Central memory CD8-positive, alpha-beta T cell (primary cell): ENCODE data around the gene KRT80.

Experiments used
- ATAC-seq: fragments of 150-1000 bp; cut with Tn5 transposase; replicated peaks from 2 replicates; pipeline ENCODE4 v1.10.0; 2022; ENCODE audit warnings: mild to moderate bottlenecking, moderate FRiP score, moderate number of reproducible peaks; ENCODE audit not compliant: poor library complexity, severe bottlenecking; ENCODE audit errors: extremely low read depth
- DNase-seq, 2 donors: peaks; one replicate each; pipeline ENCODE4 v3.0.0; 2021; ENCODE audit warnings: low spot score in 2 of 2
- H3K27ac Mint-ChIP-seq: one replicate; pipeline ENCODE4 v1.8.0; 2022; ENCODE audit warnings: low read depth, mild to moderate bottlenecking, moderate library complexity, mixed read lengths
- H3K27me3 Mint-ChIP-seq: one replicate; pipeline ENCODE4 v1.8.0; 2022; ENCODE audit warnings: mixed read lengths
- H3K36me3 Mint-ChIP-seq: one replicate; pipeline ENCODE4 v1.8.0; 2022; ENCODE audit warnings: mild to moderate bottlenecking, moderate library complexity, mixed read lengths; ENCODE audit not compliant: insufficient read depth
- H3K4me1 Mint-ChIP-seq: one replicate; pipeline ENCODE4 v1.8.0; 2022; ENCODE audit warnings: mixed read lengths
- H3K4me3 Mint-ChIP-seq: one replicate; pipeline ENCODE4 v1.8.0; 2022; ENCODE audit warnings: mild to moderate bottlenecking, moderate library complexity, mixed read lengths
- H3K9me3 Mint-ChIP-seq: one replicate; pipeline ENCODE4 v1.8.0; 2022; ENCODE audit warnings: mixed read lengths

Gene KRT80

DNA sequence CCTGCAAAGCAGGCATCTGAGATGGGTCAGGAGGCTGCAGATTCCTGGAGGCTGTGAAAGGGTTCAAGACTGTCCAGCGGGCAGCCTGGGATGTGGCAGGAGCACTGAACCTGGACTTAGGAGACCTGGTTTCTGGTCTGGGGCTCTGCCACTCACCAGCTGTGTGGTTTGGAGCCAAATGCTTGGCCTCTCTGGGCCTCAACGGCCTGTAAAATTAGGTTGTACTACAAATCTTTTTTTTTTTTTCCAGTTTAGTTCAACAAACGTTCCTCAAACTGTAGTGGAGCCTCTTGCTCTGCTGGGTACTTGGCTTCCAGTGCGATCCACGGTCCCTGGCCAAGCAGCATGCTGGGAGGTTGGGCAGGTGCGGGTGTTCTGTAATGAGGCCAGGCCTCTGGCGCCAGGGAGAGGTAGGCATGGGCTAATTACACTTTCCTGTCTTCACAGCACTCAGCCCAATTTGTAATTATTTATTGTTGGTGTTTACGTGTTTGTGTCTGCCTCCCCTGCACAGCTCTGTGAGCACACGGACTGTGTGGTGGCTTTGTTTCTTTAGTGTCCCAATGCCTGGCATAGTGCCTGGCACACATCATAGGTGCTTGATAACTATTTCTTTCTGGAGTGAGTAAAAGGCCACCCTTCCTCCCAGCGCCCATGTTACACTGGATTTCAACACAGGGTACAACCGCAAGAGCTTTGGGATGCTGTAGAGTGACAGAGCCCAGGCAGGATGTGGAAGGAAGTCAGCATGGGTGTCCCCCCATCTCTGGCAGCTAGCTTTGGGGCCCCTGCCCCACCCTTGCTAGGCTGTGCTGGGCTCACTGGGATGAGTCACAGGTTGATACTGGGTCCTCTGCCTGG is 5.8 kb upstream of the KRT80 start:
- H3K27ac Mint-ChIP-seq: no peak overlapping the region
- H3K4me1 Mint-ChIP-seq: no peaks in the 10 kb centered on the region
- no peak overlapping the region for H3K4me3 Mint-ChIP-seq
- peaks cover 2% of the 10 kb centered on the region for H3K36me3 Mint-ChIP-seq
- DNase-seq (no peak), ATAC-seq (no peak)
- peaks cover 65% of the 10 kb centered on the region for H3K27me3 Mint-ChIP-seq
- no peaks in the 10 kb centered on the region for H3K9me3 Mint-ChIP-seq

DNA sequence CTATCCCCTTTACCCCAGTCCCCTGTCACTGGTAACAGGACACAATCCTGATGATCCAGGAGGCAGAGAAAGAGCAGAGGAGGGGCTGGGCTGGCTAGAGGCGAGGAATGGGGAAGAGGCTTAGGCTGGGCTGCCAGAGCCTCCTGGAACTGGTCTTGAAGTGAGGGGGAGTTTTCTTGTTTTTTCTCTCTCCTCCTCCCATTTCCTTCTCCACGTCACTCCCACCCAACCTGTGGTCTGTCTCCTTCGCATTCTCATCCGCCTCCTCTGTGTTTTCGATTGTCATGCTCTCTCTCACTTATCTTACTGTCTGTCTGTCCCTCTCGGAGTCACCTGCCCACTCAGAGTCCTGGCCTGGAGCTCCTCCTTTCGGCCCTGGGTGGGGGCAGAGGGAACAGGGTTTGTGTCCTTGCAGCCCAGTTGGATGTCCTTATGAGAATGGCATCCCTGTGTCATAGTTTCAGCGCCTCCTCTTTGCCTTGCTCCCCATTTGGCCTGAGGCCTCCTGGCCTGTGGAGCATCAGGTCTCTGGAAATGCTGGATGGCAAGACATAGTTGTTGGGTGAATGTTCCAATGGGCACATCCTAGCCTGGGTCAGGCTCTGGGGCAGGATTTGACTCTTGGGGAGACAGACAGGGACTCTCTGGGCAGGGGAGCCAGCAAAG is 3.4 kb upstream of the KRT80 start:
- Mint-ChIP-seq H3K27ac (no peak overlapping the region), H3K27me3 (peaks cover 59% of the 10 kb centered on the region)
- ATAC-seq: no peak

DNA sequence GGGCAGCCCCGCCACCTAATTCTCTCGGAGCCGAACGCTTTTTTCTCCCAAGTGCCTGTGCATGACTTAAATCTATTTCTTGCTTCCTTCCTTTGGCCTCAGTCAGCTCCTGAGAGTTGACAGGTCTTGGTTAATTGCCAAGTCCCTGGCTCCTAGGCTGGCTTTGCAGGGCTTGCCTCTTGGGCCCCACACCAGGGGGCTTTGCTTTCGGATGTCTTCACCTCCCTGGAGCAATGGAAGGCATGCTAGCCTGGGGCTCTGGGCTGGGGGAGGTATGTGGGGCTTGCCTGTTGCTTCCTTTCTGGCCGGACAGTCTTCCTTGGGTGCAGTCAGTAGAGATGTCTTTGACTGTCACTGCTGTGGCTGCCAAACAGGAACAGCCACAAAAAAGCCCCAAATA is 2.2 kb upstream of the KRT80 start:
- no peak for ATAC-seq

More for the DNA sequence above, 3.4 kb upstream of the KRT80 start:
- DNase-seq: no peak
- Mint-ChIP-seq H3K9me3 (no peaks in the 10 kb centered on the region), H3K4me1 (no peaks in the 10 kb centered on the region), H3K4me3 (no peak overlapping the region), H3K36me3 (peaks cover 1% of the 10 kb centered on the region)

DNA sequence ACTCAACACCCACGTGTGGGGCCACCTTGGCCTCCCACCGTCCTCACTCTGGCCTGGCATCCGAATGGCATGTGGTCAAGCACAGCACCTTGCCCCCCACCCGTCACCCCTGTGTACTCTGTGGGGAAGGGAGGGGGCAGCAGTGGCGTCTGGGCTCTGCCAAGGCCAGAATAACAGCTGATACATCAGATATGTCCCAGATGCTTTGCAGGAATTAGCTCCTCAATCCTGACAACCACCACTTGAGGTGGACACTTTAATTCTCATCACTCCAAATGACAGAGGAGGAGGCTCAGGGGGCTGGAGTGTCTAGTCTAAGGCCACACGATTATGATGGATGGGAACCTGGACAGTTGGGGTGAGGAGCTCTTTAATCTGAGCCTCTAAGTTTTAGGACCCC is 1.7 kb upstream of the KRT80 start:
- Mint-ChIP-seq H3K36me3 (no peaks in the 10 kb centered on the region), H3K27me3 (peaks cover 48% of the 10 kb centered on the region), H3K27ac (no peak overlapping the region), H3K4me3 (no peak overlapping the region), H3K4me1 (no peaks in the 10 kb centered on the region), H3K9me3 (no peaks in the 10 kb centered on the region)
- DNase-seq: no peak
- ATAC-seq: no peak

More for the DNA sequence above, 2.2 kb upstream of the KRT80 start:
- Mint-ChIP-seq H3K27me3 (peaks cover 48% of the 10 kb centered on the region), H3K36me3 (no peaks in the 10 kb centered on the region), H3K4me1 (no peaks in the 10 kb centered on the region), H3K9me3 (no peaks in the 10 kb centered on the region), H3K27ac (no peak overlapping the region), H3K4me3 (no peak overlapping the region)
- DNase-seq: no peak

DNA sequence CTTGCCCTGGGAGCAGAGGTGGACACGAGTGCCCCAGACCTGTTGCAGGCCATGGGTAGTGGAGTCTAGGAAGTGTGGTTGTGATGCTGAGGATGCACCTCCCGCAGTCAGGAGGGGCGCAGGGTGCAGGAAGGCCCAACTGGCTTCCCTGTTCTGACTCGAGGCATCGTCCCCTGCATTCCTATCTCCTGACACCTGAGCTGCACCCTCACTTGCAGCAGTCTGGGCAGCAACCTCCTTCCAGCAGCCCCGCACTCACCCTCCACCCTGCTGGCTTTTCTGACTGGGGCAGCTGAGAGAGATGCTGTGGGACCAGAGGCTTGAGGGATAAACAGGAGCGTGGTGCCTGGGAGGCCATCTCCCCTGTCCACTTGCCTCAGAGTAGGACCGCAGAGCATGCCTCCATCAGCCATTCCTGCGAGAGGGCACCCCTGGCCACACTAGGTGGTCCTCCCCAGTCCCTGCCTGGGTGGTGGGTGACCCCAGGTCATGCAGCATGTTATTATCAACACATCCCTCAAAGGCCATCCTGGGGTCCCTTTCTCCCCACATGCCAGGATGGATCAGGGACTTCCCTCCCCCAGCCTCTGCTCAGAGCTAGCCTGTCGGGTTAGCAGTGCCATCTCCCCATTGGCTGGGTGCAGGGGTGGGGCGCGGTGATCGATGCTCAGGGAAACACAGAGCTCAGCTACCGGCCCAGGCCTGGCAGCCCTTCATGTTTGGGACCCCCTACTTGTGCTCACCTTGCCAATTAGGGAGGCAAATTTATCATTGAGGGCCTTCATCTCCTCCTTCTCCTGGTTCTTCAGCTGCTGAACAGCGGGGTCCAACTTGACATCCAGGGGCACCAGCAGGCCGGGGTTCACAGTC is 719 bp downstream of the KRT80 start:
- no peaks in the 10 kb centered on the region for H3K36me3 Mint-ChIP-seq
- H3K9me3 Mint-ChIP-seq: no peaks in the 10 kb centered on the region
- H3K4me1 Mint-ChIP-seq: no peaks in the 10 kb centered on the region
- no peak overlapping the region for H3K4me3 Mint-ChIP-seq
- DNase-seq: no peak
- no peak for ATAC-seq
- peaks cover 44% of the 10 kb centered on the region for H3K27me3 Mint-ChIP-seq
- no peak overlapping the region for H3K27ac Mint-ChIP-seq

DNA sequence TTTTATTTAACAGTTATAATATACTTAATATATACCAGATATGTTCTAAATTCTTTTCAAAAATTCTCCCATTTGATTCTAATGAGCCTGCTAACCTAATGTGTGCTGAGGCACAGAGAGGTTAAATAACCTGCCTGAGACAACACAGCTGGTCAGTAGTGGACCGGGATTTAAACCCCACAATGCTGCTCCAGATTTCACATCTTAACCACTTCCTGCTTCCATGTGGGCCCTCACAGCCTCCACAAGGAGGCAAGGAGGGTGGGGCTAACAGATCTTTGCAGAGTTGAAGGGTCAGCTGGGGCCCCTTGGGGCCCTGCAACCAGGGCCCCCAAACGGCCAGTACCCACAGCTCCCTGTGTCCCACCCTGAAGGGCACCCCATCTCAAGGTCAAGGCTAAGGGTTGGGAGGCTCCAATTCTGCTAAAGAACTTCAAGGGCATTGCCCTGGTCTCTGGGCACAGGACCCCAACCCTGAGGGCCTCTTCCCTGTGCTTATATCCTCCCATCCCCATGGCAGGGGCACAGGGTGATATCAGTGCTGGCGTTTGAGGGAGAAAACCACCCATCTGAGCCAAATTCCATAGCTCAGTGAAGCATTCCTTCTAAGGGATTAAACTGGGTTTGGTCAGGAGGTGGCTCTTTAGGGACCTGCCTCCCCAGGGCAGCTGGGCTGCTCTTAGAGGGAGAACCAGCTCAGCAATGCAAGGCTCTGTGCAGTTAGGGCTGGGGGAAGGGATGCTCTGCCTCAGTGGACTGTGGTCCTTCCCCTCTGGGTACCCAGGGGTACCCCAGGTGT is 2.2 kb downstream of the KRT80 start:
- H3K4me1 Mint-ChIP-seq: no peaks in the 10 kb centered on the region
- no peaks in the 10 kb centered on the region for H3K36me3 Mint-ChIP-seq
- DNase-seq (no peak), ATAC-seq (no peak)
- no peak overlapping the region for H3K4me3 Mint-ChIP-seq
- no peaks in the 10 kb centered on the region for H3K9me3 Mint-ChIP-seq
- peaks cover 28% of the 10 kb centered on the region for H3K27me3 Mint-ChIP-seq
- H3K27ac Mint-ChIP-seq: no peak overlapping the region

DNA sequence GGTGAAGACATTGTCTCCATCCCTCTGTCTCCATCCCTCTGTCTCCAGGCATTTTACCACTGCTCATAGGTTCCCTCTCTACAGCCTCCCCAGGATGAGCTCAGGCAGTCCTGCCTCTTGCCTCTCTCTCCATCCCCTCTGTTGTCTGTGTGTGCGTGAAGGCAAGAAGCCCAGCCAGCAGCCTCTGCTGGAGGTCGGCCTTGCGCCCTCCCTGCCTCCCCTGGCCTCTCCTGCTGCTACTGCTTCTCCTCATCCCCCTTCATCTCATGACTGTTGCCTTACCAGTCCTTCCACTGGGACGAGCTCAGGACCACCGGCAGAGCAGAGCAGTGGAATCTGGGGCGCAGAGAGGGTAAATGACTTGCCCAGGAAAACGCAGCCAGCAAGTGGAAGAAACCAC is 3.2 kb downstream of the KRT80 start:
- no peak overlapping the region for H3K27ac Mint-ChIP-seq
- H3K4me1 Mint-ChIP-seq: no peaks in the 10 kb centered on the region
- no peak overlapping the region for H3K4me3 Mint-ChIP-seq
- peaks cover 21% of the 10 kb centered on the region for H3K27me3 Mint-ChIP-seq
- H3K36me3 Mint-ChIP-seq: no peaks in the 10 kb centered on the region
- DNase-seq (no peak), ATAC-seq (no peak)
- H3K9me3 Mint-ChIP-seq: no peaks in the 10 kb centered on the region

DNA sequence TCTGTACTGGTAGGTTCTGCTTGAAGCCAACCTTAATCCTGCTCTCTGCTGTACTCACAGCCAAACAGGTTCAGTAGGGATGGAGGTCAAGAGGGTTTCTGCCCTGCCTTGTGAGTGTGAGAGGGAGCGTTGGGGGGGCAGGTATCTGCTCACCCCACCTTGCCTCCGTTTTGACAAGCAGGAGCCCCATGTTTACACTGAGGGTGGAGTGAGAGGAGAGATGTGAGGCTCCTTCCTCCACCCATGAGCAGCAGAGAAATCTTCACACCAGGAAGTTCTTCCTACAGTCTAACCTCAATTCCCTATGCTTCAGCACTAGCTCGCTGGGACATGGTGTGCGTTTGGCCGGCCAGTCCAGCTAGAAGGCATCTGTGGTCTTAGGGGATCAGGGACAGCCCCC is 4.2 kb downstream of the KRT80 start:
- DNase-seq: no peak
- H3K4me3 Mint-ChIP-seq: no peak overlapping the region
- ATAC-seq: no peak
- H3K36me3 Mint-ChIP-seq: no peaks in the 10 kb centered on the region
- H3K27me3 Mint-ChIP-seq: peaks cover 19% of the 10 kb centered on the region
- no peaks in the 10 kb centered on the region for H3K9me3 Mint-ChIP-seq
- no peaks in the 10 kb centered on the region for H3K4me1 Mint-ChIP-seq
- no peak overlapping the region for H3K27ac Mint-ChIP-seq

DNA sequence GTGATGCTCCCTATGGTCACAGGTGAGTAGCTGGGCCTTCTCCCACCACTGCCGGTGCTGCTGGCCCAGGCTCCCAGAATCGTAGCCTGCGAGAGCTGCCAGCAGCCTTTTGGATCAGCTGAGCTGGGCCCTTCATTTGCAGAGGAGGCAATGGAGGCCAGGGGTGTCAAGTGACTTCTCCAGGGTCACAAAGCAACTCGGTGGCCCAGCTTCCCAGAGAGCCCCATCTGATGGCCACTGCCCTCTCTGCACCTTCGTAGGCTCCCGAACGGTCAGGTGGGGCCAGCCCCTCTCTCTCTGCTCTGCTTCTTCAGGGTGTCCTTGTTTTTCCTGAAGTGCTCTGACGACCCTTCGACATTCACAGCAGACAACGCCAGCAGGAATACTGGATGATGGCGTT is 4.6 kb downstream of the KRT80 start:
- H3K4me3 Mint-ChIP-seq: no peak overlapping the region
- DNase-seq: no peak
- H3K9me3 Mint-ChIP-seq: no peaks in the 10 kb centered on the region
- H3K36me3 Mint-ChIP-seq: no peaks in the 10 kb centered on the region
- ATAC-seq: no peak
- H3K4me1 Mint-ChIP-seq: no peaks in the 10 kb centered on the region
- H3K27me3 Mint-ChIP-seq: peaks cover 14% of the 10 kb centered on the region
- H3K27ac Mint-ChIP-seq: no peak overlapping the region

DNA sequence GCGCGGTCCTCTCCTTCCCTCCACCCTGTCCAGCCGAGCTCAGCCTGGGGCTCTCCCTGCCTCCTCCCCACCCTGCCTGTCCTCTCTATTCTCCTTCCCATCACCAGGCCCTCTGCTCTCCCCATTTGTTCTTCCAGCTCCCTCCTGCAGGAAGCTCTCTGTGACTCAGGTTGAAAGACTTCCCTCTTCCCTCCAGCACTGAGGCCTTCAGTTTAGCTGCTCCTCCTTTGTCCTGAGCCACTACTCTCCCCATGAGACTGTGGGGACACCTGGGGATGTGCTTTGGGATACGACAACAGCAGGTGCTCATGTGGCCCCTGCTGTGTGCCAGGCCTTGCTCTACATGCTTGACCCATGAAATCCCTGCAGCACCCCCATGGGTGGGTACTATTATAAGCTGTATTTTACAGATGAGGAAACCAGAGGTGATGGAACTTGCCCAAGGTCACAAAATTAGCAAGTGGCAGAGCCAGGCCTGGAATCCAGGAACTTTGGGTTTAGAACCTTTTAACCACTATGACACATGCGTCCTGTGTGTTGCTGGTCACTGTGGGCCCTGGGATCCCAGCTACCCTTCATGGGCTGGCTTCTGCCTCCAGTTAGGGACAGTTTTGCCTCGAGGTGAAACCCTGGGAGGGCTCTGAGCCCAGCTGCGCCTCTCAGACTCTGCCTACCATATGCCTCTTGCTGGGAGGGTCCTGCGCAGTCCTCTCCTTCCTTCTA is 5.5 kb downstream of the KRT80 start:
- no peaks in the 10 kb centered on the region for H3K4me1 Mint-ChIP-seq
- H3K36me3 Mint-ChIP-seq: no peaks in the 10 kb centered on the region
- no peak overlapping the region for H3K27ac Mint-ChIP-seq
- no peak overlapping the region for H3K4me3 Mint-ChIP-seq
- no peak for ATAC-seq
- H3K9me3 Mint-ChIP-seq: no peaks in the 10 kb centered on the region
- no peak for DNase-seq
- peaks cover 18% of the 10 kb centered on the region for H3K27me3 Mint-ChIP-seq

DNA sequence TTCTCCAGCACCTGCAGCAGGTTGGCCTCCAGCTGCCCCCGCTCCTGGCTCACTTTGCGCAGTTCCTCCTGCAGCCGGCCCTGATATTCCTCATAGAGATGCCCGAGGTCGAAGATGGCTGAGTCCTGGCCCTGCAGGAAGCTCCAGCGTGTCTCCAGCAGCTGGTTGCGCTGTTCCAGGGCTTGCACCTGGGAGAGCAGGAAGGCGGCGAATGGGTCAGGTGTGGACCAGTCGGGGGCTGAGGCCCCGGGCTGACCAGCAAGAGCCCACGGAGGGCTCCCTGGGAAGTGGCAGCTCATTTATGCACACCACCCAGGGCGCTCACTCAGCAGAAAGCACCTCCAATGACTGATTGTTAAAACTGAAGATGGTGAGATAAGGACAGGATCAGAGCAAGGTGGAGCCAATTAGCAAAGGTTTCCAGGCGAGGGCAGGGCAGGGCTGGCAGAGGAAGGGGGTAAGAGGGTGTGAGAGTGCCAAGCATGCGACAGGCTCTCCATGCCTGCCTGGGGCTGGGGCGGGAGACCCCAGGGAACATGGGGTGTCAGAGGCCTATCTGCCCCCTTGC is 6.3 kb downstream of the KRT80 start:
- Mint-ChIP-seq H3K4me1 (no peaks in the 10 kb centered on the region), H3K27me3 (peaks cover 18% of the 10 kb centered on the region), H3K36me3 (no peaks in the 10 kb centered on the region), H3K4me3 (no peak overlapping the region), H3K9me3 (no peaks in the 10 kb centered on the region), H3K27ac (no peak overlapping the region)
- DNase-seq (no peak), ATAC-seq (no peak)
